ENCODE measurements around the gene SIGLEC8.

DNA sequence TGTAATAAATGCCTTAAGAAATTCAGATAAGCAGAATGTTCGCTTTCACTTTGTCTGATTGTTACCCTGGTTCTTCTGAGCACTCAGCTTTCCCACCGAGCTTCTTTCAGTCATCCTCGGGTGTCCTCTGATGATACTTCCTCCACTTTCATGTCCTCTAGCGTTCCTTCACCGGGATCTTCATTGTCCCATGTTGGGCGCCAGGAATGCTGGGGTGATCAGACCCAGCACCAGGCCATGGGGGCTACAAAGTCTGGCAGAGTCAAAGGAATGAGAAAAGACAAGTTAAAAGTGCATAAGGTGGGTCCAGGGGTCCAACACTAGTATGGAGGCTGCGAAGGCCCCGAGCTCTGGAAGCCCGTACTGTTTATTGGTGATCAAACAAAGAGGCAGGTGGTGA lies 56.1 kb downstream of the SIGLEC8 start:
- TF ChIP-seq, protein P1, sequence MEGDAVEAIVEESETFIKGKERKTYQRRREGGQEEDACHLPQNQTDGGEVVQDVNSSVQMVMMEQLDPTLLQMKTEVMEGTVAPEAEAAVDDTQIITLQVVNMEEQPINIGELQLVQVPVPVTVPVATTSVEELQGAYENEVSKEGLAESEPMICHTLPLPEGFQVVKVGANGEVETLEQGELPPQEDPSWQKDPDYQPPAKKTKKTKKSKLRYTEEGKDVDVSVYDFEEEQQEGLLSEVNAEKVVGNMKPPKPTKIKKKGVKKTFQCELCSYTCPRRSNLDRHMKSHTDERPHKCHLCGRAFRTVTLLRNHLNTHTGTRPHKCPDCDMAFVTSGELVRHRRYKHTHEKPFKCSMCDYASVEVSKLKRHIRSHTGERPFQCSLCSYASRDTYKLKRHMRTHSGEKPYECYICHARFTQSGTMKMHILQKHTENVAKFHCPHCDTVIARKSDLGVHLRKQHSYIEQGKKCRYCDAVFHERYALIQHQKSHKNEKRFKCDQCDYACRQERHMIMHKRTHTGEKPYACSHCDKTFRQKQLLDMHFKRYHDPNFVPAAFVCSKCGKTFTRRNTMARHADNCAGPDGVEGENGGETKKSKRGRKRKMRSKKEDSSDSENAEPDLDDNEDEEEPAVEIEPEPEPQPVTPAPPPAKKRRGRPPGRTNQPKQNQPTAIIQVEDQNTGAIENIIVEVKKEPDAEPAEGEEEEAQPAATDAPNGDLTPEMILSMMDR (IDR thresholded peaks at IDR 0.05), result no peak
- no peak for TF ChIP-seq POLR2A (IDR thresholded peaks at IDR 0.05)
